ENCODE measurements around the gene AMY1A.
"Not testable (repeated sequence)": the region's sequence is repeated elsewhere in the genome, so short reads cannot be mapped to it uniquely, and the experiment has no call there.

AMY1A gene

DNA sequence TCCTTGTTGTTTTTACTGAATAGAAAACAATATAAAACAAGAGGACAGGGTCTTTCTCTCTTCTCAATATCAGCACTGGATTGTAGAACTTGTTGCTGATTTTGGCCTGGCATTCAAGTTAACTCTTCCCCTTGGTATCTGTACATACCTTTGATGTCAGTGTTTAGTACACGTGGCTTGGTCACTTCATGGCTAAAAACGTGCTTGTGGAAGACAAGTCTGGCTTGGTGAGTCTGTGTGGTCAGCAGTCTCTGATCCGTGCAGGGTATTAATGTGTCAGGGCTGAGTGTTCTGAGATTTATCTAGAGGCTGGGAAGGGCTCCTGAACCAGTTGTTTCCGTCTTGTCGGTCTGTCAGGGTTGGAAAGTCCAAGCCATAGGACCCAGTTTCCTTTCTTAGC lies at the start of gene AMY1A:
TSS of gene AMY1A (plus strand) at position 301 of the 400 bp plus-strand sequence. CDS start 571 bp downstream, outside the sequence.
- DNase-seq (ENCODE audit: low read depth), result not testable (repeated sequence)

DNA sequence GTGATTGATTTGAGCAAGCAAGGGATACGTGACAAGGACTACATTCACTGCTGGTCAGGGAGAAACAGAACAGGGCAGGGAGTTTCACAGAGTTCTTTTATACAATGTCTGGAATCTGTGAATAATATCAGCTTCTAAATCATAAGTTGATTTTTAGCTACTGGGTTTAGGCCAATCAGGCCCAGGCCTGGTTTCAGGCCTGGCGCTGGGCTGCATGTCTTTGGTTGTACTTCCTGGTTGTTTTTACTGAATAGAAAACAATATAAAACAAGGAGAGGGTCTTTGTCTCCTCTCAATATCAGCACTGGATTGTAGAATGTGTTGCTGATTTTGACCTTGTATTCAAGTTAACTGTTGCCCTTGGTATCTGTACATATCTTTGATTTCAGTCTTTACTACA lies 39.2 kb upstream of the AMY1A start:
- no peak for DNase-seq (ENCODE audit: low read depth)

DNA sequence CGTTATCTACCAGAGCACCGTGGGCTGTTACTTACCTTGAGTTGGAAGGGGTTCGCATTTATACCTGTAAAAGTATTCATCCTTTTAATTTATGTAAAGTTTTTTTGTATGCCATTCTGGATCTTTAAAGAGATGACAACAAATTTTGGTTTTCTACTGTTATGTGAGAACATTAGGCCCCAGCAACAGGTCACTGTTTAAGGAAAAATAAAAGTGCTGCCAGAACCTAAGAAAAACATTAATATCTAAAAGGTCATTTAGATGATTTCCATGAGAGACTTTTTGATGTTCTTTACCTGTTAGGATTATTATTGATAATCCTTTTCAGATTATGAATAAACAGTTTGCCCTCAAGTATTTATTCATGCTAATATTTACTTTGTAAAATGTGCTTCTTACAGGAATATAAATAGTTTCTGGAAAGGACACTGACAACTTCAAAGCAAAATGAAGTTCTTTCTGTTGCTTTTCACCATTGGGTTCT lies 38.5 kb upstream of the AMY1A start, which contains the start of gene AMY2A:
TSS of gene AMY2A (plus strand) at position 434 of the 484 bp plus-strand sequence. CDS start at position 448, 14 bp downstream.
- DNase-seq (ENCODE audit: low read depth), result not testable (repeated sequence)

DNA sequence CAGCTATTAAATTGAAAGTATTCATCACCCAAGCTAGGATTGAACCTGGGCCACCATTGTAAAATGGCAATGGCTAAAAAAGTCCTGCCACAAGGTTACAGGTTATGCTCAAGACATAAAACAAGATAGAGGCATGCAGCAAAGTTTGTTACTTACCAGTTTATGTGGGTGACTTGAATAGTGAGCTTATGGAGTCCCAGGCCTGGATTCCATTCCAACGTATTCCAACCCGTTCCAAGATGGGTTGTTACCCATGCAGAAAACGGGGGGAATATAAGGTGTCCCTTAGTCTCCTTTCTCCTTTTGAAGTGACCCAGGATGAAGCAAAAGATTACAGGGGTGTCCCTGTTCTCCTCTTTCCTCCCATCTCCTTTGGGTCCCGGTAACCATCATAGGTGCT lies 28.1 kb upstream of the AMY1A start:
- DNase-seq (ENCODE audit: low read depth), result not testable (repeated sequence)

DNA sequence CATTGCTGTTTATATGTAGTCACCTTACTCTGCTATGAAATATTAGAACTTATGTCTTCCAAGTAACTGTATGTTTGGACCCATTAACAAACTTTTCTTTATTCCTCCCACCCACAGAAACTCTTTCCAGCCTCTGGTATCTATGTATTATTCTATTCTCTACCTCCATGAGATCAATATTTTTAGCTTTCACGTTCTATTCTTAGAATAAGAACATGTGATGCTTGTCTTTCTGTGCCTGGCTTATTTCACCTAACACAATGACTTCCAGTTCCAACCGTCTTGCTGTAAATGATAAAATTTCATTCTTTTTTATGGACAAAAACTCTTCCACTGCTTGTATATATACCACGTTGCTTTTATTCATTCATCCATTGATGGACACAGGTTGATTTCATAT lies 14.4 kb upstream of the AMY1A start:
- DNase-seq (ENCODE audit: low read depth), result not testable (repeated sequence)

DNA sequence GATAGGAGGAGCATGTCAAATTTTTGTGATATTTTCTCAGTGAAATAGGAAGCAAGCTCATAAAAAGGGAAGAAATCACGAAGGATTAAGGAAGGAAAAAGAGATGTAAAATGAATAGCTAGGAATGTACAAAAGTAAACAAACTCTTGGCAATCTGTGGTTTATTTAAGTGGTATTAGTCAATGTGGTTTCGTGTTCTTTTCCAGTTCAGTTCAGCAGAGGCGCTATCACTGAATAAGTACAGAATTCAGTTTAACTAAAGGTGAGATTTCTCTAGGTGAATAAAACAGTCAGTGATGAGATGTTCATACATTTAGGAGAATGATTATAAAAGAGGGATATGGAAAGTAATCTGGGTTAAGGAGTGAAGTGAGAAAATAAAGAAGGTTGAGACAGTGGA lies 11.7 kb upstream of the AMY1A start:
- not testable (repeated sequence) for DNase-seq (ENCODE audit: low read depth)

DNA sequence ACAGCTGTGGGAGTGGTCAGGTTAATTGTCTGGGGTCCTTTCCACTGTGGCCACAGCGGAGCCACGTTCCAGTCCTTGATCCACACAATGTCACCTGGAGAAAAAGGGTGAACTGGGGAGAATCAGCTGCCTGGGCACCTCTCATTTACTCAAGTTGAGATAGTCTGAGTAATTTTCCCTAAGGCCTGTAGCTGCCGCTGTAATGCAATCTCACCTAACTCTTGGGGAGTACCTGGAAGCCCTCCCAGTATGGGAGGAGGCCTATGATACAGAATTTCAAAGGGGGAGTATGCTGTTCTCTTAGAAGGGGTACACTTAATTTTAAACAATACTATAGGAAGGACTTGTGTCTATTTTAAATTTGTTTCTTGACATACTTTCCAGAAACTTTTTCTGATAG lies 5.3 kb upstream of the AMY1A start:
- not testable (repeated sequence) for DNase-seq (ENCODE audit: low read depth)

DNA sequence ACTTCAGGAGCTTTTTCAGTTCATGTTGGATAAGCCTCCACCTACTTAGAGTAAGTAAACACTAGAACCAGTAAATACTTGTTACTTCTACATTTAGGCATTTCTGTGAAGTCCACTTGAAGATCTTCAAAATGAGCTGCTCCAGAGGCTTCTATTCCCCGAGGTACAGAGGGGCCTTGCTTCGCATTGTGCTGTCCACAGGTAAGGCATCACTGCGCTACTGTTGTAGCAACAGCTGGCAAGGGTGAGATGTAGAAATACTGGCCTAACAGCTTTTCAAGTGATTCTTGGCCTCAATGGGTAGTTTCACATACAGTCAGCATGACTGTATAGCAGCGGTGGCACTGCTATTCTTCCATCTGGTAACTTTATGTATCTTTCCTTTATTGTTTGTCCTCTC lies 4.7 kb upstream of the AMY1A start:
- DNase-seq (ENCODE audit: low read depth), result not testable (repeated sequence)

DNA sequence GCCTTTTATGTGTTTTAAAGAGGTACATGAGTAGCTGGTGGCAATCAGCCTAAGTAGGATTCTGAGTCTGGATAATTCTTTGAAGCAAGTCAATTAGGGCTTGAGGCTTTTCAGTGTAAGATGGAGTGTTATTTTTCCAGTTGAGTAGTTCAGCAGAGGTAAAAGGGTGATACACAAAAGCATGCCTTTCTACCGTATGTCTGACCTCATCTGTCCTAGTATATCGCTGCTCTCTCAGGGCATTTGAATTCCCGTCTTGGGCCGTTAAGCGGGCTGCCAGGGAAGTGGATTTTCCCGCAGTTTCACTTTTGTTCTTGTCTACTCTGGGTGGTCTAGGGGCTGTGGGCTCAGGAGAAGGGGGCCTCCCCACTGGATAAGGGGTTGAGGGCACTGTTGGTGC lies 1.4 kb upstream of the AMY1A start:
- not testable (repeated sequence) for DNase-seq (ENCODE audit: low read depth)

DNA sequence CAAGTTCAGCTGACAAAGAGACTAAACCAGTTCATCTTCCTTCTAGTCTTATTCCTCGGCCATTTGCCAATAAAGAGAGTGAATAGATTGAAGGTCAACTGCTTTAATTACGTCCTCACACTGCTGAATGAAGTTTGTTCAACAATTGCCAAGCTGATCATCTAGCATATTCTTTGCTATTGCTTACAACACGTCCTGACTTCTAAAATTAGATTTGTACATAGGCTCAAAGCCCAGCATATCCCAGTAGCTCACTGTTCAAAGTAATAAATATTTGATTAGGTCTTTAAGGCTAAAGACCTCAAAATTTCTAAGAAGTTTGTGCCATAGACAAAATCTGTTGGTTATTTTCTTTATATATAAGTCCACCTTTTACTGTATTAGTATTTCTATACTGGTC lies 20.8 kb downstream of the AMY1A start:
- DNase-seq (ENCODE audit: low read depth), result not testable (repeated sequence)

DNA sequence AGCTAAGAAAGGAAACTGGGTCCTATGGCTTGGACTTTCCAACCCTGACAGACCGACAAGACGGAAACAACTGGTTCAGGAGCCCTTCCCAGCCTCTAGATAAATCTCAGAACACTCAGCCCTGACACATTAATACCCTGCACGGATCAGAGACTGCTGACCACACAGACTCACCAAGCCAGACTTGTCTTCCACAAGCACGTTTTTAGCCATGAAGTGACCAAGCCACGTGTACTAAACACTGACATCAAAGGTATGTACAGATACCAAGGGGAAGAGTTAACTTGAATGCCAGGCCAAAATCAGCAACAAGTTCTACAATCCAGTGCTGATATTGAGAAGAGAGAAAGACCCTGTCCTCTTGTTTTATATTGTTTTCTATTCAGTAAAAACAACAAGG lies 40.5 kb downstream of the AMY1A start, which contains the start of gene AMY1B:
TSS of gene AMY1B (minus strand) at position 101 of the 400 bp plus-strand sequence. CDS start 571 bp downstream, outside the sequence.
- DNase-seq (ENCODE audit: low read depth), result not testable (repeated sequence)

DNA sequence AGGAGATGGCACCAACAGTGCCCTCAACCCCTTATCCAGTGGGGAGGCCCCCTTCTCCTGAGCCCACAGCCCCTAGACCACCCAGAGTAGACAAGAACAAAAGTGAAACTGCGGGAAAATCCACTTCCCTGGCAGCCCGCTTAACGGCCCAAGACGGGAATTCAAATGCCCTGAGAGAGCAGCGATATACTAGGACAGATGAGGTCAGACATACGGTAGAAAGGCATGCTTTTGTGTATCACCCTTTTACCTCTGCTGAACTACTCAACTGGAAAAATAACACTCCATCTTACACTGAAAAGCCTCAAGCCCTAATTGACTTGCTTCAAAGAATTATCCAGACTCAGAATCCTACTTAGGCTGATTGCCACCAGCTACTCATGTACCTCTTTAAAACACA lies 41.9 kb downstream of the AMY1A start:
- DNase-seq (ENCODE audit: low read depth), result not testable (repeated sequence)

DNA sequence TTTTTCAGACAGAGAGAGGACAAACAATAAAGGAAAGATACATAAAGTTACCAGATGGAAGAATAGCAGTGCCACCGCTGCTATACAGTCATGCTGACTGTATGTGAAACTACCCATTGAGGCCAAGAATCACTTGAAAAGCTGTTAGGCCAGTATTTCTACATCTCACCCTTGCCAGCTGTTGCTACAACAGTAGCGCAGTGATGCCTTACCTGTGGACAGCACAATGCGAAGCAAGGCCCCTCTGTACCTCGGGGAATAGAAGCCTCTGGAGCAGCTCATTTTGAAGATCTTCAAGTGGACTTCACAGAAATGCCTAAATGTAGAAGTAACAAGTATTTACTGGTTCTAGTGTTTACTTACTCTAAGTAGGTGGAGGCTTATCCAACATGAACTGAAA lies 45.1 kb downstream of the AMY1A start:
- not testable (repeated sequence) for DNase-seq (ENCODE audit: low read depth)

DNA sequence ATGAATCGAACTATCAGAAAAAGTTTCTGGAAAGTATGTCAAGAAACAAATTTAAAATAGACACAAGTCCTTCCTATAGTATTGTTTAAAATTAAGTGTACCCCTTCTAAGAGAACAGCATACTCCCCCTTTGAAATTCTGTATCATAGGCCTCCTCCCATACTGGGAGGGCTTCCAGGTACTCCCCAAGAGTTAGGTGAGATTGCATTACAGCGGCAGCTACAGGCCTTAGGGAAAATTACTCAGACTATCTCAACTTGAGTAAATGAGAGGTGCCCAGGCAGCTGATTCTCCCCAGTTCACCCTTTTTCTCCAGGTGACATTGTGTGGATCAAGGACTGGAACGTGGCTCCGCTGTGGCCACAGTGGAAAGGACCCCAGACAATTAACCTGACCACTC lies 45.7 kb downstream of the AMY1A start:
- DNase-seq (ENCODE audit: low read depth), result not testable (repeated sequence)

DNA sequence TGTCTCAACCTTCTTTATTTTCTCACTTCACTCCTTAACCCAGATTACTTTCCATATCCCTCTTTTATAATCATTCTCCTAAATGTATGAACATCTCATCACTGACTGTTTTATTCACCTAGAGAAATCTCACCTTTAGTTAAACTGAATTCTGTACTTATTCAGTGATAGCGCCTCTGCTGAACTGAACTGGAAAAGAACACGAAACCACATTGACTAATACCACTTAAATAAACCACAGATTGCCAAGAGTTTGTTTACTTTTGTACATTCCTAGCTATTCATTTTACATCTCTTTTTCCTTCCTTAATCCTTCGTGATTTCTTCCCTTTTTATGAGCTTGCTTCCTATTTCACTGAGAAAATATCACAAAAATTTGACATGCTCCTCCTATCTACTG lies 52.1 kb downstream of the AMY1A start:
- not testable (repeated sequence) for DNase-seq (ENCODE audit: low read depth)

DNA sequence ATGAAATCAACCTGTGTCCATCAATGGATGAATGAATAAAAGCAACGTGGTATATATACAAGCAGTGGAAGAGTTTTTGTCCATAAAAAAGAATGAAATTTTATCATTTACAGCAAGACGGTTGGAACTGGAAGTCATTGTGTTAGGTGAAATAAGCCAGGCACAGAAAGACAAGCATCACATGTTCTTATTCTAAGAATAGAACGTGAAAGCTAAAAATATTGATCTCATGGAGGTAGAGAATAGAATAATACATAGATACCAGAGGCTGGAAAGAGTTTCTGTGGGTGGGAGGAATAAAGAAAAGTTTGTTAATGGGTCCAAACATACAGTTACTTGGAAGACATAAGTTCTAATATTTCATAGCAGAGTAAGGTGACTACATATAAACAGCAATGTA lies 54.8 kb downstream of the AMY1A start:
- not testable (repeated sequence) for DNase-seq (ENCODE audit: low read depth)
